ENCODE data around the gene TCHP. TPM values are rescaled to one million over a fixed set of nuclear protein-coding genes. Genes with fewer than 3 reads are reported as not detected.

The TCHP gene
- total RNA-seq, 2 donors from 2014 or later = 26.1 to 31.9 TPM

DNA sequence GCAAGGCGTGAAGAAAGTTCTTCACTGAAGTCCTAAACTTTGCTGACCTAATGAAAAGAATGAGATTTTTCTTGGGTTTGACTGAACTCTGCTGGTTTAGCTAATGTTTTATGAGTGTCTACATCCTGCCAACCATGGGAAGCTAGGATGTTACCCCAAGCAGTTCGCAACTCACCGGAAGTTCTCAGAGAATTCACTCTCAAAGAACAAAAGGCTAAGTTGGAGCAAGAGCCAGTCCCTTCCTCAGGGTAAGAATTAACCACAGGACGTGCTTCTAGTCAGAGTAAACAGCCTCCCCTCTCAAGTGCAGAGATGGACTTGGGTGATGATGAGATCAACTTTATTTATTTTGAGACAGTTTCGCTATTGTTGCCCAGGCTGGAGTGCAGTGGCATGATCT lies 37.3 kb downstream of the TCHP start:
- Mint-ChIP-seq H3K36me3 (ENCODE audit: low read depth) (peaks cover 48% of the 10 kb centered on the region), H3K27me3 (ENCODE audit: insufficient read depth) (no peaks in the 10 kb centered on the region), H3K4me3 (no peak overlapping the region), H3K27ac (no peak overlapping the region), H3K4me1 (no peaks in the 10 kb centered on the region), H3K9me3 (no peaks in the 10 kb centered on the region)
- Histone ChIP-seq H3K9me3 (ENCODE audit: control insufficient read depth, low read length) (no peaks in the 10 kb centered on the region), H3K4me3 (ENCODE audit: low read length) (no peak overlapping the region), H3K9ac (ENCODE audit: extremely low read depth, low read length, poor library complexity, severe bottlenecking) (no peak overlapping the region), H3K36me3 (ENCODE audit: control insufficient read depth, insufficient read depth, low read length) (peaks cover 60% of the 10 kb centered on the region), H3K27me3 (ENCODE audit: control insufficient read depth, insufficient read depth, low read length, poor library complexity, severe bottlenecking) (no peaks in the 10 kb centered on the region), H3K4me1 (ENCODE audit: control insufficient read depth, insufficient read depth, low read length) (no peaks in the 10 kb centered on the region), H3K27ac (ENCODE audit: low read depth, low read length) (no peak overlapping the region)
- no peak for TF ChIP-seq CTCF (conservative IDR thresholded peaks at IDR 0.05)
- 93 to 96% methylated on average over 4 to 5 of the region's 5 CpGs for WGBS, 2 experiments (ENCODE audit: insufficient coverage in 1 of 2, insufficient read length in 1 of 2)
- DNase-seq = no peak

DNA sequence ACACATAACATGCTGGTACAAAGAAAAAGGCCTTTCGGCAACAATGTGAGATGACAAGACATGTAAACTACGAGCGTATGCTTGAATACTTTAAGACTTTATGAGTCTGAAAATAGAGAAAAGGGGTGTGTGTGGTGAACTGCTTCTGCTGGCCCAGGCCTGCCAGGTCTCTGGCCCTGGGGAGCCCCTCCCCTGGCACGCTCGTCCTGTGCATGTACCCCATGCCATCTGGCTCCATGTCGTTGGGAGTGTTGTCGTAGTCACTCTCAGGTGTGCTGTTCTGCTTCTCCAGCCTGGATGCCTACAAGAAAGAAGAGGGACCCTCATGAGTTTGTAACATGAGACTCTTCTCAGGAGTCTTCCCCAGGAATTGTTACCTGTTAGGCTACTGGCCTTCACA lies 38.9 kb downstream of the TCHP start:
- WGBS, 2 experiments (ENCODE audit: insufficient coverage in 1 of 2, insufficient read length in 1 of 2) = 94 to 97% methylated on average over 5 to 7 of the region's 7 CpGs

DNA sequence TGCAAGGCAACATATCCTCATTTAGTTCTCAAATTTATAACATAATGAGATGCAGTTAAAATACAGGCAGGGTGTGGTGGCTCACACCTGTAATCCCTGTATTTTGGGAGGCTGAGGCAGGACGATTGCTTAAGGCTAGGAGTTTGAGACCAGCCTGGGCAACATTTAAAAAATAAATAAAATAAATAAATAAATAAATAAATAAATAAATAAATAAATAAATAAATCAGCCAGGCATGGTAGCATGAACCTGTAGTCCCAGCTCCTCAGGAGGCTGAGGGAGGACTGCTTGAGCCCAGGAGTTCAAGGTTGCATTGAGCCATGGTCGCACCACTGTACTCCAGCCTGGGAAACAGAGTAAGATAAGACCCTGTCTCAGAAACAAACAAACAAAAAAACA lies 39.4 kb downstream of the TCHP start:
- Histone ChIP-seq H3K36me3 (ENCODE audit: control insufficient read depth, insufficient read depth, low read length) (peaks cover 47% of the 10 kb centered on the region), H3K27me3 (ENCODE audit: control insufficient read depth, insufficient read depth, low read length, poor library complexity, severe bottlenecking) (no peaks in the 10 kb centered on the region), H3K9ac (ENCODE audit: extremely low read depth, low read length, poor library complexity, severe bottlenecking) (no peak overlapping the region), H3K27ac (ENCODE audit: low read depth, low read length) (no peak overlapping the region), H3K4me1 (ENCODE audit: control insufficient read depth, insufficient read depth, low read length) (no peaks in the 10 kb centered on the region), H3K9me3 (ENCODE audit: control insufficient read depth, low read length) (no peaks in the 10 kb centered on the region), H3K4me3 (ENCODE audit: low read length) (no peak overlapping the region)
- no peak for DNase-seq
- no peak overlapping the region for H3K4me3 Mint-ChIP-seq
- H3K27me3 Mint-ChIP-seq (ENCODE audit: insufficient read depth) = no peaks in the 10 kb centered on the region
- H3K4me1 Mint-ChIP-seq = peaks cover 1% of the 10 kb centered on the region
- no peak overlapping the region for H3K27ac Mint-ChIP-seq
- H3K36me3 Mint-ChIP-seq (ENCODE audit: low read depth) = peaks cover 36% of the 10 kb centered on the region
- no peaks in the 10 kb centered on the region for H3K9me3 Mint-ChIP-seq
- no peak for TF ChIP-seq CTCF (conservative IDR thresholded peaks at IDR 0.05)
- 100% methylated on average over 2 of the region's 2 CpGs; no CpG with 5 or more reads in 1 of the 2 experiments for WGBS, 2 experiments (ENCODE audit: insufficient coverage in 1 of 2, insufficient read length in 1 of 2)

More for the DNA sequence above, 38.9 kb downstream of the TCHP start:
- no peaks in the 10 kb centered on the region for H3K27me3 ChIP-seq (ENCODE audit: control insufficient read depth, insufficient read depth, low read length, poor library complexity, severe bottlenecking)
- TF ChIP-seq CTCF (conservative IDR thresholded peaks at IDR 0.05) = no peak
- Mint-ChIP-seq H3K9me3 (no peaks in the 10 kb centered on the region), H3K36me3 (ENCODE audit: low read depth) (peaks cover 39% of the 10 kb centered on the region), H3K27ac (no peak overlapping the region), H3K4me3 (no peak overlapping the region), H3K4me1 (no peaks in the 10 kb centered on the region), H3K27me3 (ENCODE audit: insufficient read depth) (no peaks in the 10 kb centered on the region)
- H3K9me3 ChIP-seq (ENCODE audit: control insufficient read depth, low read length) = no peaks in the 10 kb centered on the region
- H3K4me1 ChIP-seq (ENCODE audit: control insufficient read depth, insufficient read depth, low read length) = no peaks in the 10 kb centered on the region
- no peak overlapping the region for H3K9ac ChIP-seq (ENCODE audit: extremely low read depth, low read length, poor library complexity, severe bottlenecking)
- H3K4me3 ChIP-seq (ENCODE audit: low read length) = no peak overlapping the region
- H3K36me3 ChIP-seq (ENCODE audit: control insufficient read depth, insufficient read depth, low read length) = peaks cover 47% of the 10 kb centered on the region
- H3K27ac ChIP-seq (ENCODE audit: low read depth, low read length) = no peak overlapping the region
- no peak for DNase-seq
